ENCODE measurements around the gene JMJD7.

GRCh38 chr15:41823502-41823901, 4.4 kb upstream of the JMJD7 start:
- TF ChIP-seq CTCF (IDR thresholded peaks at IDR 0.05), result no peak
- no peak for TF ChIP-seq EZH2 (IDR thresholded peaks at IDR 0.05; ENCODE audit: borderline replicate concordance, insufficient read depth, low read depth, low read length, poor library complexity, severe bottlenecking)

All from B cell (primary cell).